H1 (cell line): ENCODE data around the gene LRRC4C. TPM values are rescaled to one million over a fixed set of nuclear protein-coding genes. Genes with fewer than 3 reads are reported as not detected.

Experiments
- BCL11A ChIP-seq, 2 experiments: IDR thresholded peaks; one replicate each; pipeline ENCODE4 v1.6.1; 2011; ENCODE audit warnings: low read depth in 2 of 2, low read length in 2 of 2, mild to moderate bottlenecking in 2 of 2
- CHD7 ChIP-seq: fragments of 300-600 bp; sonication (generic); IDR thresholded peaks from 2 replicates; pipeline ENCODE4 v1.7.1; 2012; ENCODE audit warnings: low read length, moderate library complexity, mild to moderate bottlenecking, inconsistent platforms; ENCODE audit not compliant: insufficient replicate concordance
- CTBP2 ChIP-seq: IDR thresholded peaks from 2 replicates; pipeline ENCODE4 v1.7.0; 2011; ENCODE audit warnings: borderline replicate concordance, mild to moderate bottlenecking, moderate library complexity, mixed read lengths, low read length; ENCODE audit not compliant: insufficient read depth, insufficient read length
- EP300 ChIP-seq, 2 experiments: IDR thresholded peaks; 1 replicate in 1 of 2; 2 replicates in 1 of 2; pipeline ENCODE4 v1.6.1; 2011 to 2012; ENCODE audit warnings: low read depth in 2 of 2, low read length in 2 of 2, mild to moderate bottlenecking in 2 of 2, borderline replicate concordance in 1 of 2, inconsistent platforms in 1 of 2, moderate library complexity in 1 of 2
- NRF1 ChIP-seq: IDR thresholded peaks from 2 replicates; pipeline ENCODE4 v1.6.1; 2011; ENCODE audit warnings: mild to moderate bottlenecking, low read depth, low read length, improper control_type of control experiment
- RNF2 ChIP-seq: fragments of 200-900, 300-1000 bp; sonication (generic); IDR thresholded peaks from 2 replicates; pipeline ENCODE4 v1.7.1; 2016; ENCODE audit warnings: borderline replicate concordance, low read depth, mild to moderate bottlenecking, antibody characterized with exemption, low read length; ENCODE audit not compliant: poor library complexity, severe bottlenecking; ENCODE audit errors: missing control alignments
- SRF ChIP-seq: IDR thresholded peaks from 2 replicates; pipeline ENCODE4 v1.6.1; 2011; ENCODE audit warnings: mild to moderate bottlenecking, low read depth, low read length, moderate library complexity
- TAF1 ChIP-seq: IDR thresholded peaks from 2 replicates; pipeline ENCODE4 v1.6.1; 2011; ENCODE audit warnings: mild to moderate bottlenecking, low read depth, low read length
- ZNF274 ChIP-seq: IDR thresholded peaks from 2 replicates; pipeline ENCODE4 v1.7.0; 2012; ENCODE audit warnings: low read length, borderline replicate concordance; ENCODE audit errors: extremely low read depth
- polyA plus RNA-seq, 7 experiments: library from polyadenylated mRNA; depleted of rRNA in 3 of 7; stranded (reverse) in 5 of 7; unstranded in 2 of 7; fragments of >200 nt in 5 of 7; fragments of 200-250 nt in 2 of 7; gene quantifications; 1 replicate in 5 of 7; 2 replicates in 1 of 7; 4 replicates in 1 of 7; pipeline versions ENCODE4 v1.2.1 to v1.2.3, GENCODE V29; 2011 to 2013; ENCODE audit warnings: missing spikeins in 2 of 7, mixed read lengths in 2 of 7
- total RNA-seq: library from RNA; stranded (reverse); fragmentation: NEBNext Ultra II Directional; extraction: Animal tissue kit (Norgen Biotek cat#: 25700); gene quantifications from 2 replicates; pipeline ENCODE4 v1.2.1, GENCODE V29; 2021

The LRRC4C gene
- total and polyA plus RNA-seq, 2 of the 8 experiments (the other 6 are each of a cell fraction or from before 2014, with no cell fraction given): 0.23 to 2.2 TPM

GRCh38 chr11:40269865-40270264 lies 1189.6 kb downstream of the LRRC4C start (continued):
- TF ChIP-seq CHD7 (no peak), CTBP2 (no peak), SRF (no peak), BCL11A (IDR thresholded peaks at IDR 0.05; ENCODE audit: low read depth in 2 of 2, low read length in 2 of 2) (no peak), RNF2 (no peak), NRF1 (no peak), EP300 (IDR thresholded peaks at IDR 0.05; ENCODE audit: borderline replicate concordance in 1 of 2, low read depth in 2 of 2, low read length in 2 of 2) (no peak), TAF1 (no peak), ZNF274 (no peak)
- TF ChIP-seq, all 59 proteins: peak for 0
